ENCODE measurements around the gene SGO2.
A peak's percentile ranks its signal among the peaks of the same experiment; 100 is the strongest.

SGO2 gene

DNA sequence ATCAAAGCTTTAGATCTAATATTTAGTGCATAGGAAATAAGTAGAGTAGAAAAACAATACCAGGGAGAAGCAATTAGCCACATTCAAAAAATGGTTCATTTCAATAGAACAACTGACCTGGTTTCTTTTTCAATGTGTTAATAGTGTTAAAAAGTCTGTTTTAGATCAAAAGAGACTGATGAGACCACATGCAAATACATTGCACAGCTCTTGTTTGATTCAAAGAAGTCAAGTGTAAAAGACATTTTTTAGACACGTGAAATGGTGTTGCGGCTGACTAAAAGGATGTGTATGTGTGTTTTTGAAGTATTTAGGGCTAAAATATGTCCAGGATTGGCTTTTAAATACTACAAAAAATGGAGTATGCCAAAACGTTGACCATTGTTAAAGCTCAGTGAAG is 58.6 kb downstream of the SGO2 start:
- Histone ChIP-seq H3K9me3 (ENCODE audit: control insufficient read depth, insufficient read depth, low read length) (no peaks in the 10 kb centered on the region), H3K9ac (ENCODE audit: low read depth, low read length) (no peak overlapping the region), H3K27ac (ENCODE audit: low read depth, low read length) (no peak overlapping the region), H3K4me3 (ENCODE audit: low read depth, low read length) (no peak overlapping the region), H3K27me3 (ENCODE audit: control insufficient read depth, insufficient read depth, low read length) (peaks cover 16% of the 10 kb centered on the region), H3K4me1 (ENCODE audit: control insufficient read depth, insufficient read depth, low read length) (0 out of 2 replicates have a peak, but pooled peaks cover 7% of the 10 kb centered on the region), H3K36me3 (ENCODE audit: control insufficient read depth, insufficient read depth, low read length) (no peaks in the 10 kb centered on the region)

DNA sequence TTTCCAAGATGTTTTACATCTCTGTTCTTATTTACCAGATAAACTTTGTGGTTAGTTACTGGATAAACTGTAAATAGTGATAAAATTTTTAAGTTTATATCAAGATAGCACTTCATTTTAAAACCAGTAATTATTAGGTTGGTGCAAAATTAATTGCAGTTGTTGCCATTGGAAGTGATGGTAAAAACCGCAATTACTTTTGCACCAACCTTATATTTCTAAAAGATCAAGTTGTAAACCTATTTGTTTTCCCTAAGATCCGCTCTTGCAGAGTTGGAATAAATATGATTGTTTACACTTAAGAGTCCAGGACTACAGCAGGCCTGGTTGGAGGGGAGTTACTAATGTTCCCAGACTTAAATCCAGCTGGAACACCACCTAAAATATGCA is 59.3 kb downstream of the SGO2 start:
- Histone ChIP-seq H3K27me3 (ENCODE audit: control insufficient read depth, insufficient read depth, low read length) (peaks cover 16% of the 10 kb centered on the region), H3K27ac (ENCODE audit: low read depth, low read length) (peak overlapping the region; percentile 56), H3K4me3 (ENCODE audit: low read depth, low read length) (peak overlapping the region; percentile 69), H3K9me3 (ENCODE audit: control insufficient read depth, insufficient read depth, low read length) (no peaks in the 10 kb centered on the region), H3K9ac (ENCODE audit: low read depth, low read length) (peak overlapping the region; percentile 27), H3K36me3 (ENCODE audit: control insufficient read depth, insufficient read depth, low read length) (no peaks in the 10 kb centered on the region), H3K4me1 (ENCODE audit: control insufficient read depth, insufficient read depth, low read length) (0 out of 2 replicates have a peak, but pooled peaks cover 7% of the 10 kb centered on the region)

DNA sequence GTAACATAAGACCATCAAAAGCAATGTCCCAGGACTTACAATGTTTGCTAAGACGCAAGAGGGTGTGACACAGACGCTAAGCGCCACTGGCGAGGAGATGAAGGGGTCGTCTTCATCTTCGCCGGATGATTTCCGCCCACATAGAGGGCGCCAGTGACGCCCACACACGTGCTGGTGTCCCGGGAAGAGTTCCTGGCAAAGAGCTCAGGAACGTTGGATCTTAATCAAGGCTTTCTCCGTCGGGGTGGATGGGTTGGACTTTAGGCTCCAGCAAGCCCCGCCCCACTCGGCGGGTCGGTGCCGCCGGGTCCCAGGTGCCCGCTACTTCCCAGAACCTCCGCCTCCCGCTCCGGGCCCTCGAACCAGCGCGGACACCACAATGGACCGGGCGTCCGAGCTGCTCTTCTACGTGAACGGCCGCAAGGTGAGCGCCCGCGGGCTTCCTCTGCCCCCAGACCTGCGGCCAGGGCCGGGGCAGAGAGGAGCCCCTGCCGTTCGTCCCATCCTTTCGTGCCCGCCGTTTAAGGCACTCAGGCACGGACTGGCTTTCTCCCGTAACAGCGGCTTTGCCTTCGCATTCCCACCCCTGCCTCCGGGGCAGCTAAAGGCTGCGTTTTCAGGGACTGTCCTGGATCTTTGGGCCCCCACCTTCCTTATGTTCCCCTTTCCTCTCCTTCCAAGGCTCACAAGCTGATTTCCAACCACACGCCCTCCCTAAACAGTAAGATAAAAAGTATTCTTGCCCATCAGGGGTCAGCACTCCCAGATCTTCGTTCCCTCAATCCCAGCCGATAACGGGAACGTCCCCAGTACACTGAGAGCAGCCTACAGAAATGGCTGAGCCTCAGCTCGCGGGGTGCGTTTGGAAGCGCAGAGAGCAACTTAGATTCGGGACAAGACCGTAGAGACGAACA is 60.0 kb downstream of the SGO2 start, which contains the start of gene AOX1:
AOX1 (plus strand) TSS at position 285 of the 914 bp plus-strand sequence; CDS start at position 380, 95 bp downstream.
- Histone ChIP-seq H3K9ac (ENCODE audit: low read depth, low read length) (peak within 1 kb of the TSS; percentile 27), H3K36me3 (ENCODE audit: control insufficient read depth, insufficient read depth, low read length) (no peaks in the 10 kb centered on the region), H3K9me3 (ENCODE audit: control insufficient read depth, insufficient read depth, low read length) (no peaks in the 10 kb centered on the region), H3K27me3 (ENCODE audit: control insufficient read depth, insufficient read depth, low read length) (peaks cover 16% of the 10 kb centered on the region), H3K4me1 (ENCODE audit: control insufficient read depth, insufficient read depth, low read length) (0 out of 2 replicates have a peak, but pooled peaks cover 7% of the 10 kb centered on the region), H3K27ac (ENCODE audit: low read depth, low read length) (peak within 1 kb of the TSS; percentile 56), H3K4me3 (ENCODE audit: low read depth, low read length) (peak within 1 kb of the TSS; percentile 69)

- H3K36me3 ChIP-seq (ENCODE audit: control insufficient read depth, insufficient read depth, low read length): no peaks in the 10 kb centered on the region
- H3K9me3 ChIP-seq (ENCODE audit: control insufficient read depth, insufficient read depth, low read length): no peaks in the 10 kb centered on the region
- peaks cover 16% of the 10 kb centered on the region for H3K27me3 ChIP-seq (ENCODE audit: control insufficient read depth, insufficient read depth, low read length)
- H3K4me3 ChIP-seq (ENCODE audit: low read depth, low read length): peak overlapping the region; percentile 69
- no peak overlapping the region for H3K27ac ChIP-seq (ENCODE audit: low read depth, low read length)
- H3K4me1 ChIP-seq (ENCODE audit: control insufficient read depth, insufficient read depth, low read length): 0 out of 2 replicates have a peak, but pooled peaks cover 7% of the 10 kb centered on the region
- peak overlapping the region; percentile 27; the same call in 1 of the 2 replicates for H3K9ac ChIP-seq (ENCODE audit: low read depth, low read length)
These were observed 60.6 kb downstream of the SGO2 start for GRCh38 chr2:200586644-200586975.

DNA sequence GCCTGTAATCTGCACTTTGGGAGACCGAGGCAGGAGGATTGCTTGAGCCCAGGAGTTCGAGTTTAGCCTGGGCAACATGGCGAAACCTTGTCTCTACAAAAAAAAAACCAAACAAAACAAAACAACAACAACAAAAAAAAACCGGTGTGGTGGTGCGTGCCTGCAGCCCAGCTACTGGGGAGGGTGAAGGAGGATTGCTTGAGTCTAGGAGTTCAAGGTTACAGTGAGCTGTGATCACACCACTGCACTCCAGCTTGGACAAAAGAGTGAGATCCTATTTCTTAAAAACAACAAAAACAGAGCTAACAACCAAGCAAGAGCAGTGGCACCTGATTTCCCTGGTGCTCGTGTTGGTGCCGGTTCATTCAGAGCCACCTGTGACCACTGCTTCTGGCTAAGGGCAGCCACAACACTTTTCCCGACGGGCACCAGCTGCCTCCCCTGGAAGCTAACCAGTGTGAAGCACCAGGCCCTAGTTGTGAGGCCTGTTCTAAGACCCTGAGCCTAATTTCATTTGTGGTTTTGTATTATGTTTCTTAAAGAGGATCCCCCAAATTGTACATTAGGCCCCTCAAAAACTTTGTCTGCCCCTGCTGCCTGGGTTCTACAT is 61.1 kb downstream of the SGO2 start:
- Histone ChIP-seq H3K4me3 (ENCODE audit: low read depth, low read length) (peak overlapping the region; percentile 69; the same call in 1 of the 2 replicates), H3K27ac (ENCODE audit: low read depth, low read length) (no peak overlapping the region), H3K27me3 (ENCODE audit: control insufficient read depth, insufficient read depth, low read length) (peaks cover 16% of the 10 kb centered on the region), H3K36me3 (ENCODE audit: control insufficient read depth, insufficient read depth, low read length) (no peaks in the 10 kb centered on the region), H3K9ac (ENCODE audit: low read depth, low read length) (no peak overlapping the region), H3K4me1 (ENCODE audit: control insufficient read depth, insufficient read depth, low read length) (0 out of 2 replicates have a peak, but pooled peaks cover 7% of the 10 kb centered on the region), H3K9me3 (ENCODE audit: control insufficient read depth, insufficient read depth, low read length) (no peaks in the 10 kb centered on the region)

- no peaks in the 10 kb centered on the region for H3K36me3 ChIP-seq (ENCODE audit: control insufficient read depth, insufficient read depth, low read length)
- H3K27ac ChIP-seq (ENCODE audit: low read depth, low read length): no peak overlapping the region
- no peak overlapping the region for H3K4me3 ChIP-seq (ENCODE audit: low read depth, low read length)
- H3K9ac ChIP-seq (ENCODE audit: low read depth, low read length): no peak overlapping the region
- H3K9me3 ChIP-seq (ENCODE audit: control insufficient read depth, insufficient read depth, low read length): no peaks in the 10 kb centered on the region
- H3K4me1 ChIP-seq (ENCODE audit: control insufficient read depth, insufficient read depth, low read length): 0 out of 2 replicates have a peak, but pooled peaks cover 7% of the 10 kb centered on the region
- H3K27me3 ChIP-seq (ENCODE audit: control insufficient read depth, insufficient read depth, low read length): peaks cover 16% of the 10 kb centered on the region
These were observed 62.2 kb downstream of the SGO2 start for GRCh38 chr2:200588076-200588678.

DNA sequence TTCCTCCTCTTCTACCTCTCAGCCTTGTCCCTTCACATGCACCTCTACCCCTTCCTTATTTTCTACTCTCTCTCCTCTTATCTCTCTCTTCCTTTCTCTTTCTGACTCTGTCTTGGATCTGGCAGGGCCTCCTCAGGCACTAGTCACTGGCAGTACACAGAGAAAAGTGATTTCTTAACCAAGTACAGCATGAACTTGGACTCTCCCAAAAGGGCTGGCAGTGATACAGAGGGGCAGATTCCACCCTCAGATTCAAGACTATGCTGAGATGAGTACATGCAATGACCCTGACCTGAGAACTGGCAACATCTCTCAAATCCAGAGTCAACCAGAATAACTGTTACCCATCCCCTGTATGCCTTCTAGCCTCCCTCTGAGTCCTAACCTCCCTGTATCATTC is 64.1 kb downstream of the SGO2 start:
- Histone ChIP-seq H3K36me3 (ENCODE audit: control insufficient read depth, insufficient read depth, low read length) (no peaks in the 10 kb centered on the region), H3K9ac (ENCODE audit: low read depth, low read length) (no peak overlapping the region), H3K4me1 (ENCODE audit: control insufficient read depth, insufficient read depth, low read length) (0 out of 2 replicates have a peak, but pooled peaks cover 6% of the 10 kb centered on the region), H3K27ac (ENCODE audit: low read depth, low read length) (no peak overlapping the region), H3K9me3 (ENCODE audit: control insufficient read depth, insufficient read depth, low read length) (no peaks in the 10 kb centered on the region), H3K4me3 (ENCODE audit: low read depth, low read length) (no peak overlapping the region), H3K27me3 (ENCODE audit: control insufficient read depth, insufficient read depth, low read length) (peaks cover 16% of the 10 kb centered on the region)

DNA sequence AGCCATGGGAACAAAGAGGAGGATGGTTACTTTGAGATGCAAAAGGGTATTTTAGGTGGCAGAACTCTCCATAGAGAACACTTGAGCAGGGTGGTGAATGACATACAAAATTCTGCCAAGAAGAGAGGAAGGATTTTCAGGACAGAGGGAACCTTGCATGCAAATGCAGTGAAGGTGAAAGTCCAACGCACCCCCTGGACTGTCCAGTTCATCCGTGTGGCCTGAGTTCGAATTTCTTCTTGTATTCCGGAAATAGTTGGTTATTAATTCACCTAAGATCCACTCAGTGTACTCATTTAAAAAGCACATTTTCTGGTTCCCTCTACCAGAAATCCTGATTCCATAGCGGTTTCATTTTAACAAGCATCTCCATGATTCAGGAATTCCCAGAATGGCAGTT is 65.3 kb downstream of the SGO2 start:
- H3K27me3 ChIP-seq (ENCODE audit: control insufficient read depth, insufficient read depth, low read length): peaks cover 16% of the 10 kb centered on the region
- H3K27ac ChIP-seq (ENCODE audit: low read depth, low read length): no peak overlapping the region
- H3K4me3 ChIP-seq (ENCODE audit: low read depth, low read length): no peak overlapping the region
- H3K36me3 ChIP-seq (ENCODE audit: control insufficient read depth, insufficient read depth, low read length): no peaks in the 10 kb centered on the region
- H3K9ac ChIP-seq (ENCODE audit: low read depth, low read length): no peak overlapping the region
- no peaks in the 10 kb centered on the region for H3K9me3 ChIP-seq (ENCODE audit: control insufficient read depth, insufficient read depth, low read length)
- no peaks in the 10 kb centered on the region for H3K4me1 ChIP-seq (ENCODE audit: control insufficient read depth, insufficient read depth, low read length)

GRCh38 chr2:200592406-200593075 is 66.5 kb downstream of the SGO2 start:
- Histone ChIP-seq H3K9me3 (ENCODE audit: control insufficient read depth, insufficient read depth, low read length) (no peaks in the 10 kb centered on the region), H3K36me3 (ENCODE audit: control insufficient read depth, insufficient read depth, low read length) (no peaks in the 10 kb centered on the region), H3K27ac (ENCODE audit: low read depth, low read length) (no peak overlapping the region), H3K4me1 (ENCODE audit: control insufficient read depth, insufficient read depth, low read length) (no peaks in the 10 kb centered on the region), H3K4me3 (ENCODE audit: low read depth, low read length) (no peak overlapping the region), H3K9ac (ENCODE audit: low read depth, low read length) (no peak overlapping the region), H3K27me3 (ENCODE audit: control insufficient read depth, insufficient read depth, low read length) (0 out of 2 replicates have a peak, but pooled peaks cover 4% of the 10 kb centered on the region)

DNA sequence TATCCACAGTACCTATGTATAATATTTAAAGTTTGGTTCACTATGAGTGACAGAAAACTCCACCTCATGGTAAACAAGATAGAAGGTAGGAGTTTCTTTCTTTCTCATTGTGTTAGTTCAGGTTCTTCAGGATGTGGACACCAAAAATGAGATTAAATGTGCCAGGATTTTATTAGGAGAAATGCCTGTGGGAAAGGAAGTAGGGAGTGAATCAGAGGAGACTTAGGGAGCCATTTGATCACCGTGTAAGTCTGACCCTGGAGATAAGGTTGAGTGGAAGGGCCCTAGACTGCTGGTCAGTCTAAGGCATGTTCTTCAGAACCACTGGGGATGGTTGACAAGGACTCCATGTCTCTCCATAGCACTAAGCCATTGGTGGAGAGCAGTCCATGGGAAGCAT is 67.9 kb downstream of the SGO2 start:
- Histone ChIP-seq H3K4me1 (ENCODE audit: control insufficient read depth, insufficient read depth, low read length) (no peaks in the 10 kb centered on the region), H3K9ac (ENCODE audit: low read depth, low read length) (no peak overlapping the region), H3K9me3 (ENCODE audit: control insufficient read depth, insufficient read depth, low read length) (no peaks in the 10 kb centered on the region), H3K27me3 (ENCODE audit: control insufficient read depth, insufficient read depth, low read length) (no peaks in the 10 kb centered on the region), H3K4me3 (ENCODE audit: low read depth, low read length) (no peak overlapping the region), H3K27ac (ENCODE audit: low read depth, low read length) (no peak overlapping the region), H3K36me3 (ENCODE audit: control insufficient read depth, insufficient read depth, low read length) (no peaks in the 10 kb centered on the region)
